PFSK-1 (cell line): Measurements from ENCODE around the gene NALCN.

Experiments
- POLR2AphosphoS5 ChIP-seq: IDR thresholded peaks from 2 replicates; pipeline ENCODE4 v1.6.1; 2012; ENCODE audit warnings: low read depth, mild to moderate bottlenecking, control low read depth, low read length, moderate library complexity
- REST ChIP-seq, 2 experiments: IDR thresholded peaks; 2 replicates each; pipeline versions ENCODE4 v1.6.1 to v1.8.0; 2011 to 2012; ENCODE audit warnings: low read depth in 2 of 2, low read length in 2 of 2, control low read depth in 1 of 2, inconsistent platforms in 1 of 2, mild to moderate bottlenecking in 1 of 2, moderate library complexity in 1 of 2; ENCODE audit not compliant: insufficient read depth in 1 of 2

DNA sequence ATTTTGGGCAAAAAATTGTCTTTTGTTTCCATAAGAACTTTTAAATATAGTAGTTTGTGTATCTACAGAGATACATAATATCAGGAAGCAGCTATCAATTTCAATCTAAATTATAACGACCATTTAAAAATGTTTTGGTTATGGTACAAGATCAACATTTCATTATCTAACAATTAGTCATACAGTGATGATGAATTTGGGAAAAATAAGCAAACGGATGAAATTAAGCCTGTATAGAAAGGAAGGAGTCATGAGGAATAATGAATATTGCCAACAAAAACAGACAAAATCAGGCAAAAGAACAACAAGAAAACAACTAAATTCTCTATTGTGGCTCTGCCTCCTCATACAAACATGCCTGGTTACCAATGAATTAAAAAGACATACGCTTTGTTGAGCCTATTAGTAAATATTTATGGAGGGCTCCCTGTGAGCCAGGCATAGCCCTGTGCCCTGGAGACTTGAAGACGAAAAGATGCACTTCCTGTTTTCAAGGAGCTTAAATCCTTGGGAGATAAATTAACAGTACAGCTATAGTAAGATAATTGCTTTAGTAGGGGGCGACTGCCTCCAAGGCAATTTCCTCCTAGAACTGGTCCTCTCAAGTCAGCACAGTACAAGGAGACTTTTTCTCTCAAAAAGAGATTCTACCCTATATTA, 73.0 kb downstream of the NALCN start:
- no peak for TF ChIP-seq POLR2AphosphoS5
- TF ChIP-seq REST (IDR thresholded peaks at IDR 0.05; ENCODE audit: insufficient read depth in 1 of 2, low read depth in 2 of 2, low read length in 2 of 2) = no peak
